Measurements from ENCODE around the gene ATP1A1.

Gene ATP1A1

DNA sequence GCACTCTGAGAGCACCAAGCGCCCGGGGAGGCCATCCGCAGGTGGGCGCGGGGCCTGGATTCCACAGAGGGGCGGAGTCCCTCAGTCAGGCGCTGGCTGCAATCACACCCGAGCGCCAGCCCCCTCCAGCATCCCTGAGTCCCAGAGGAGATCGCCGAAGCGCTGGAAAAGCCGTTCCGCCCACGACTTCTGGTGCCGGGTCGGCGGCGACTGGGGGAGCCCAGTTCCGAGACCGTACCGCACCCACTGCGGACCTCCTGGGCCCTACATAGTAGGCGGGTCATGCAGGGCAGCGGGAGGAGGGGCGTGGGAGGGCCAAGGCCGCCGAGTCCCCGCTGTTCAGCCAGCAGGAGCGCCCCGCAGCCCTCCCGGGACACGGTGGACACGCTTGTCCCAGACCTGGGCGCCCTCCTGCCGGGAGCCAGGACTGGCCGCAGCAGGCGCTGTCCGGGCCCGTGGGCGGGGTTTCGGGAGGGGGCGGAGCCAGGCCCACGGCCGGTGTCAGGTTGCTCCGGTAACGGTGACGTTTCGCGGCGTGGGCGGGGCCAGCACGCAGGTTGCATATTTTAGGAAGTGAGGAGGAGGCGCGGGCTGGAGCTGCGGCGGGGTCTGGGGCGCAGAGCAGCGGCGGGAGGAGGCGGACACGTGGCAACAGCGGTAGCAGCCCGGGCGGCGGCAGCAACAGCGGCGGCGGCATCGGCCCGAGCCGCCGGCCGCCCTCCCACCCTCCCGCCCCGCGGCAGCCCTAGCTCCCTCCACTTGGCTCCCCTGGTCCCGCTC lies at the start of gene ATP1A1:
Gene ATP1A1, plus strand, starts transcription at position 594 of the 780 bp plus-strand sequence. CDS start 268 bp downstream, outside the sequence.
- DNase-seq (ENCODE audit: low read depth in 2 of 2), result peak; percentile 96 to 98

GRCh38 chr1:116323491-116323890 lies 49.6 kb upstream of the ATP1A1 start:
- DNase-seq (ENCODE audit: low read depth in 2 of 2), result no peak

DNA sequence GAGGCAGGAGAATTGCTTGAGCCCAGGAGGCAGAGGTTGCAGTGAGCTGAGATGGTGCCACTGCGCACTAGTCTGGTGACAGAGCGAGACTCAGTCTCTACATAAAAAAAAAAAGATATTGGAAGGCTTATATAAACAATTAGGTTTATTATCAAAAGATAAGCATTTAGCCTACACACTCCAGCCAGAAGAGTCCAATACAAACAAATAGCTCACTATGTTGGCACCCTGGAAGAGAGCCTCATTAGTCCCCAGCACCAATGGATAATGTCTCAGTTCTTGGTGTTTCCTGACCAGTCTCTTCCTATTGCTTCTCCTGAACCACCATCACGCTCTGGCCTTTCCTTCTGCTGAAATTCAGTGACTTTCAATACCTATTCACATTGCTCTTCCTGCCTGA lies 48.6 kb upstream of the ATP1A1 start:
- no peak for DNase-seq (ENCODE audit: low read depth in 2 of 2)

GRCh38 chr1:116325104-116325503 lies 47.9 kb upstream of the ATP1A1 start:
- DNase-seq (ENCODE audit: low read depth in 2 of 2), result no peak

- DNase-seq (ENCODE audit: low read depth in 2 of 2), result no peak
Observed at GRCh38 chr1:116325922-116326321, 47.1 kb upstream of the ATP1A1 start.

DNA sequence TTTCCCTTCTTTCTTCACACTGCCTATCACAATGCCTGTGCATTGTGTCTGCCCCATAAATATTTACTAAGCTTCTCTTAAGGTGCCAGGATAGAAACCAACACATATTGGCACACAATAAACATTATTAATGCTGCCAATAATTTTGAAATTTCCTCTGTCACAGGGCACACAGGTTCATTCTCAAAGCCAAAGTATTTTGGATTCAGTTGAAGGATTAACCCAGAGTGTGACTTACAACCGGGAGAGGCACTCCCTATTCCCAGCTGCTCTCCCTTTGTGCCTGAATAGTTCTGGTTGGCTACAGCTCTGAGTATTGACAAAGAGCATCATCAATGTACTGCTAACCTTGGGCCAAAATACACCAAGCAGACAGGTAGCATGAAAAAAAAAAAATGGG lies 46.6 kb upstream of the ATP1A1 start:
- no peak for DNase-seq (ENCODE audit: low read depth in 2 of 2)

GRCh38 chr1:116328671-116329070 lies 44.4 kb upstream of the ATP1A1 start:
- DNase-seq (ENCODE audit: low read depth in 2 of 2), result no peak

DNA sequence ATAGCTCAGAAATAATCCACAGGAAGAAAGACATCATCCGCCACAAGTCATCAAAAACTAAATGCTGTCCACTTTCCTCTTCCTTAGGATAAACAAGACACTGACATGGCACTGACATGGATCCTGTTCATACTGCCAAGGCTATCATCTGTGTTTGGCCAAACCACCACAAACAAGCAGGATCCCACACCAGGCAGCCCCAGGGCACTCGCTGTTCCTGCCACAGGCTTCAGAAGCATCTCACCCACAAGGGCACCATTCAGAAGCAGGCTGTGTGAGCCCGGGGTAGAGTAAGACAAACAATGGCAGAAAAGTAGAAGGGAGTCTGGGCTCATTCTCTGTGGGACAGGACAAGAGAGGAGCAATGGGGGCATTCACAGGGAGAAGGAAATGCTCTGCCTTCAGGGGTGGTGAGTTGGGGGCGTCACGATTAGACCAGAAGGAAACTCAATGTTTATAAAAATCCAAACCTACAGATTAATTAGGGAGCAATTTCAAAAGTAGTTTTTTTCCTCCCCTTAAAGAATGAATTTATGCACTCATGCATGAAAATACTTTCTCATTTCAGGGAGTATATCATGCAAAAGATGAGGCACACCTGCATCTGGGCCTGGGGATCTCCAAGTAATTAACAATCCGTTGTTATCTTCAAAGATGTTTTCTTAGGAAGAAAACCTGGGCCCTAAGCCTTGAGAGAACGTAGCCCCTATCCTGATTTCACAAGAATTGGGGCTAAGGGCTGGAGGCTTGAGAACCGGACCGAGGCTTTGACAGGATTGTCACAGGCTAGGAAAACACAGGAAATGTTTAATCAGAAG lies 43.3 kb upstream of the ATP1A1 start:
- DNase-seq (ENCODE audit: low read depth in 2 of 2), result no peak

- DNase-seq (ENCODE audit: low read depth in 2 of 2), result no peak
Observed at GRCh38 chr1:116330342-116330652, 42.7 kb upstream of the ATP1A1 start.

DNA sequence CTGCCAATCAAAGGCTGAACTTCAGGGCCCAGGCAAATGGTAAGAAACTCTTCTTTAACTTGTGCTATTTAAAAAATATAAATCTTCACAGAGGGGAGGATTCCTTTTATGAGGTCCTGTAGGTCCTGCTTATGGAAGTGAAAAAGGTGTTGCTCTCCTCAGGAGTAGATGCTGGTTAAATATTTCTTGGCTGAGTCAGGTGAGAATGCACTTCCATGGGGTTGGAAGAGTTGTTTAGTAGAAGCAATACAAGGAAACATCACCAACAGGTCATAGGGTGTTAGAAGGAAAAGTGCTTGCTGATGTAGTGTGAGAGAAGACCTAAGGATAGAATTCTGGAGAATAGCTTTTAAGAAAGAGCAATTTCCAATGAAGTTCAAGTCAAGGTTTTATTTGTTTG lies 42.2 kb upstream of the ATP1A1 start:
- DNase-seq (ENCODE audit: low read depth in 2 of 2), result no peak

- no peak for DNase-seq (ENCODE audit: low read depth in 2 of 2)
Observed at GRCh38 chr1:116331523-116331922, 41.5 kb upstream of the ATP1A1 start.

DNA sequence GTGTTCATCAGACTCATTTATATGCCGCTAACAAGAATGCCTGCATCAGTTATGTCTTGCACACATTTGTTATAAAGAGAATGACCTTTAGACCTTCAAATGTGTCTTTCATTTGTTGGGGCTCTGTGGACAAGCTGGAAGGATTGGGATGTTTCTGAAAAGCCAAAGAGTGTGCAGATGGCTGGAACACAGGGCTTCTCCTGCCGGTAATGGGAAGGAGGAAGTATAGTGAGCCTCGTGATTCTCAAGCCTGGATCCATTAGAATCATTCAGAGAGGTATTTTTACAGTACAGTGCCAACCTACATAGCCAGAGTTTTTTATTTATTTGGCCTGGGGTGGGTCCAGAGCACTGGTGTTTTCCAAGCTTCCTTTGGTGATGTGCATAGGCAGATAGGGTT lies 40.6 kb upstream of the ATP1A1 start:
- no peak for DNase-seq (ENCODE audit: low read depth in 2 of 2)

DNA sequence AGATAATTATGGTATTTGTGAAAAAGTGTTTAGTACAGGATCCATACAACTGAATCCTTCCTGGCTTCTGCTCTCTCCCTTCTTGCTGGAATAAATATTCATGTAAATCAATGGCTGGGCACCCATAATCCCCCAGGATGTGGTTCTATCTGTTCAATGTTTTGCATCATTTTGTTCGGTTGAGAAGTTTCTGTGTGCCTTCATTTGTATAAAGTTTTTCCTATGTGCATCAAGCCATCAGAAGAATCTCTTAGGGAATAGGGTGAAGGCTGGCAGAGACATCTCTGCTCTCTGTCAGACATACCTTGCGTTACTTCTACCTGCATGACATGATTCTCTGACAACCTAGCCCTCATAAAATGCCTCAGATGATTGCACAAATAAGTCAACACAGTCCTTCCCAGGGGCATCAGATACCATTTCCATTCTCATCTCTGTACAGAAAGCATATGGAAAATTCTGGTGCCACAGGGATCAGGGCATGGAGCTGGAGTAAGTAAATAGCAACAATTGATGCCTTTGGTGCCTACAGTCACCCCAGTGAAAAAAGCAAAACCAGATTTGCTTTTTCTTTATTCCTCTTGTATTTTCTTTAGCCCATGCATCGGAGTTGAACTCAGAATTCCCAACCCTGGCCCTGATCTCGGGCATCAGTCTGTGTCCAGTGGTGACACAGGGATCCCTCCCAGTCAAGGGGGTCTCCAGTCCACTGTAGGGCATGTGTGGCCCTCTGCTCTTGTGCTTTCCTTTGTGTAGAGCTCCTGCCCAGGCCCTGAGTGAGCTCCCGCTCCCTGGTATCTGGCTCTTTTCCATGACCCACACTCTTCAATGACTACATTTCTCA lies 39.7 kb upstream of the ATP1A1 start:
- no peak for DNase-seq (ENCODE audit: low read depth in 2 of 2)

- DNase-seq (ENCODE audit: low read depth in 2 of 2), result no peak
Observed at GRCh38 chr1:116334015-116334547, 39.0 kb upstream of the ATP1A1 start.

DNA sequence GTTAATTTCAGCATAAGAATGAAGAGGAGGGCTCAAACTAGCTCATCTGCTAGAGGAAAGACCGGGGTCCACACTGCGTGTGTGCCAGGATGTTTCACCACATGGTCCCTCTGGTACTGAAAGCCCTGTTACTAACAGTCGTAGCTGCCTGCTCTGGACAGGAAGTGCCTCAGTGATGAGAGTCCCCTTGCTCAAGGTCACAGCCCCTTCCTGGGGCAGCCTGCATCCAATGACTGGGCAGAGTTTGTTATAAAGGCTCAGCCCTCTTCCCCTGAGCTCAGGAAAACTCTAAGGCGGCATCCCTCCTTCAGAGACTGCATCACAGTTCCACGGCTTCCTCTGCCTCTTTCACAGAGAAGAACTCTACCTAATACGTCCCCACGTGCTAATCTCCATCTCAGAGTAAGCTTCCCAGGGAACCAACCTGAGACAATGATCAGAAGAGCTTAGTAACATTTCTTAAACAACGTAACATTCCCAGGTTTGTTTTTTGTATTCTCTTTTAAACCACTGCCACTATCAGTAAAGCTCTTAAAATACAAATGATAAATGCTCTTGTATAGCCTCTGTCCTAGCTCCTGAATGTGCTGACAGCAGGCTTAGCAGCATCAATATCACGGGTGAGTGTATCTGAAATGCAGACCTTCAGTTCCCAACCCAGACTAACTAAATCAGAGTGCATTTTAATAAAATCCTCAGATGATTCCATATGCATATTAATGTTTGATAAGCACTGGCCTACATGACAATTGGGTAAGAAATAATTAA lies 38.0 kb upstream of the ATP1A1 start:
- no peak for DNase-seq (ENCODE audit: low read depth in 2 of 2)

GRCh38 chr1:116335850-116336624 lies 37.0 kb upstream of the ATP1A1 start:
- DNase-seq (ENCODE audit: low read depth in 2 of 2), result no peak

DNA sequence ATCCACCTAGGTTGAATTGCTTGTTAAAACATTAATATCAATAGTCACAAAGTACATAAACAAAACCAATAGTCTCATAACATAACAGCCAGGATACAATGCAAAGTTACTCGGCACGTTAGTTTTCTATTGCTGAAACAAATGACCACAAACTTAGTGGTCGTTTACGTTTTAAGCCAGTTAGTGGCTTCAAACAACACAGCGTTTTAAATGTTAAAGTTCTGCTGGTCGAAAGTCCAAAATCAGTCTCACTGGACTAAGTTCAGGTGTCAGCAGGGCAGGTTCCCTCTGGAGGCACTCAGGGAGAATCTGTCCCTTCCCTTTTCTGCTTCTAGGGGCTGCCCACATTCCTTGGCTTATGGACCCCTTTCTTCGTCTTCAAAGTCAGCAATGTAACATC lies 35.6 kb upstream of the ATP1A1 start:
- no peak for DNase-seq (ENCODE audit: low read depth in 2 of 2)

DNA sequence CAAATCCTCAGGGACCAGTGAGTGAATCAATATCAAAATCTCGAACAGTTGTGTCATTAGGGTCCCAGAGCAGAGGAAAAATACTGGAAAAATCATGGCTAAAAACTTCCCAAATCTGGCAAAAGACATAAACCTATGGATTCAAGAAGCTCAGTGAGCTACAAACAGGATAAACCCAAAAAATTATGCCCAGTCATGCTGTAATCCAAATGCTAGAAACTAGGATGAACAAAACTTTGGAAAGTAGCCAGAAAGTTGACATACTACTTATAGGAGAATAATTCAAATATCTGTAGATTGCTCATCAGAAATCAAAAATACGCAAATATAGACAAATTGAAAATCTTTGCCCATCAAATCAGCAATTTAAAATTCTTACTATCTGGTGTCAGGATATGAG lies 34.6 kb upstream of the ATP1A1 start:
- DNase-seq (ENCODE audit: low read depth in 2 of 2), result no peak

- DNase-seq (ENCODE audit: low read depth in 2 of 2), result no peak
Observed at GRCh38 chr1:116340506-116341231, 32.4 kb upstream of the ATP1A1 start.

DNA sequence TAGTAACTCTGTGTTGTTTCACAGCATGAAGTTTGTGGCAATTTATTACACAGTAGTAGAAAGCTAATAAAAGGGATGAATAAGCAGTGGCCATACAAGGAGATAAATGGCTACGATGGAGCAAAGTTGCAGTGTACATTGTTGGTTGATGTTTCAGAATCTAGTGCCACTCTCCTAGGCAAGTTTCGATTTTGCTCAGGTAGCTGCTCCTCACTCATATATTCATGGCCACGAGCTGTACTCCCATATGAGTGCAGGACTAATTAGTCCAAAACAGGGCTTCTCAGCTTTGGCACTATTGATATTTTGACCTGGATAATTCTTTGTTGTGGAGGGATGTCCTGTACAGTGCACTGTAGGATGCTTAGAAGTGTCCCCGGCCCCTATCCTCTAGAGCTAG lies 30.0 kb upstream of the ATP1A1 start:
- no peak for DNase-seq (ENCODE audit: low read depth in 2 of 2)
